GM18507 (cell line): Measurements from ENCODE around the gene KRT17.
"Not testable (repeated sequence)": the region's sequence is repeated elsewhere in the genome, so short reads cannot be mapped to it uniquely, and the experiment has no call there.

Experiments
- DNase-seq: peaks from one replicate; pipeline ENCODE4 v3.0.0; 2011; ENCODE audit warnings: low read depth; ENCODE audit not compliant: insufficient read length; ENCODE audit errors: extremely low spot score
- FAIRE-seq: peaks from 2 replicates; lab custom pipeline; 2011; peaks lifted over from hg19 to GRCh38; lab: Jason Lieb, UNC

The KRT17 gene

DNA sequence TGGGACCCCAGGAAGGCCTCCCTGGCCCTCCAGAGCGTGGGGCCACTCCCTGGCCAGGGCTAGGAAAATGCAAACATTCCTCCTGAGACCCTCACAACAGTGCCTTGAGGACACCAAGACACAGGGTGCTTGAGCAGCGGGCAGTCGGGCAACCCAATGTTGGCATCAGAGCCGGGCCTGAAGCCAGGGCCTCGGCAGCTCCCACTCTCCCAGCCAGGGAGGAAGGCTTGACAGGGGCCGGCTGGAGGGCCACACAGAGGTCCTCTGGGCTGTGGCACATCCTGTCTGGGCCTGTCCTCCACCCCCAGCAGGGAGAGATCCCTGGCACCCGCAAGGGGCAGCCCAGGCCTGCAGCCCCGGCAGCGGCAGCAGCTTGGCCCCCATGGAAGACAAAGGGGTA lies 12.3 kb upstream of the KRT17 start:
- DNase-seq (no peak), FAIRE-seq (no peak)

DNA sequence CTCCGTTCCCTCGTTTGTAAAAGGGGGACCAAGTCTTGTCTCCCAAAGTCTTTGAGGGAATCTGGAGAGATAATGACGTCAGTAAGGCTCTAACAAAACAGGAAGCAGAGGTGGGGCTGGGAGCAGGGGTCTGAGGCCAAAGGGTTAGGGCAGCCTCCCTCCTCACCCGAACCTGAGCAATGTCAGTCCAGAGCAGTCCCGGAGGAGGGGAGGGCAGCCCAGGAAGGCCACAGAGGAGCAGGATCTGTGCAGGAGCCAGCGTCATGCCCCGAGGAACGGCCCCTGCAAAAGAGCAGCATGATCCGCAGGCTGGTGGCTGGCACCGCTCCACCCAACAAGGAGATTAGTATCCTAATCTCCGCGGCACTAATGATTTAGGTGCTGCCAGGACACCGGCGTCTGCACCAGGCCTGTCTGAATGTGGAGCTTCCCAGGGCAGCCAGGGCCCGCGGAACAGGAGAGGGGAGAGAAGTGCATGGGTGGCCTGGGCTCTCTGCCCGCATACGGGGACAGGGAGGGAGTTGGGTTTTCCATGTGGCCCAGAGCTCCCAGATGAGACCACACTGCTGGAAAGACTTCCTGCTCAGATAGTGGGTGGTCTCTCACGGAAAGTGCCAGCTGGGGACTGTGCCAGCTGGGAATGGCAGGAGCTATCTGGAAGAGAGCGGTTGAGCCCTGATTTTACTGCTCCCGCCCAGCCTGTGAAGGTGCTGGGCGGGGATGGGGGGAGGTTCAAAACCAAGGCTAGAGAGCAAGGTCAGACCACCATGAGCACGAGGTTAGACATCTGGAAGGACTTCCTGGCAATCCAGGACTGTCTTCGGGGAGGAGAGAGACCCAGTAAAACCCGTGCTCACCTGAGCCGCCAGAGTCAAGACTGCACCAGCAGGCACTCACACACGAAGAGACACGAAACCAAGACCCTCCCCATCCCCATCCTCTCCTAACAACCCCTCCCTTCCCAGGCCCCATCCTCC lies 11.0 kb upstream of the KRT17 start:
- FAIRE-seq (no peak), DNase-seq (no peak)

- DNase-seq (no peak), FAIRE-seq (no peak)
Observed at GRCh38 chr17:41634639-41635038, 10.3 kb upstream of the KRT17 start.

DNA sequence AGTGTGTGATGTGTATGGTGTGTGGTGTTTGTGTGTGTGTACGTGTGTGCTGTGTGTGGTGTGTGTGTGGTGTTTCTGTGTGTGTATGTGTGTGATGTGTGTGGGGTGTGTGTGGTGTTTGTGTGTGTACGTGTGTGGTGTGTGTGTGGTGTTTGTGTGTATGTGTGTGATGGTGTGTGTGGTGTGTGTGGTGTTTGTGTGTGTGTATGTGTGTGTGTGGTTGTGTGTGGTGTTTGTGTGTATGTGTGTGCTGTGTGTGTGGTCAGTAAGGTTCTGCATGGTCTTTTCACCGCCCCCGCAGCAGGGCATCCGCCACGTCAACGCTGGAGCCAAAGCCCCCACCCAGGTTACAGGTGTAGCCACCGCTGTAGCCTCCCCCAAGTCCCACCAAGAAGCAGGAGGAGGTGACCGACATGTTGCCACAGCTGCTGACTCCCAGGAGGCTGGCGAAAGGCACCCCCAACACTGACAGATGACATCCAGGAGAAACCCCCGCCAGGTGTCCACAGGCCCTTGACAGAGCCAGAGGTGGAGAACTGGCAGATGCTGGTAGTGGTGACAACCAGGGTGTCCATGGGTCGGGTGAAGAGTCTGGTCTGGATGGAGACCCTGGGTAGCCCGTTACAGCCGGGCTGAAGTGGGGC lies 9.3 kb upstream of the KRT17 start:
- DNase-seq (no peak), FAIRE-seq (peak; percentile 50)

DNA sequence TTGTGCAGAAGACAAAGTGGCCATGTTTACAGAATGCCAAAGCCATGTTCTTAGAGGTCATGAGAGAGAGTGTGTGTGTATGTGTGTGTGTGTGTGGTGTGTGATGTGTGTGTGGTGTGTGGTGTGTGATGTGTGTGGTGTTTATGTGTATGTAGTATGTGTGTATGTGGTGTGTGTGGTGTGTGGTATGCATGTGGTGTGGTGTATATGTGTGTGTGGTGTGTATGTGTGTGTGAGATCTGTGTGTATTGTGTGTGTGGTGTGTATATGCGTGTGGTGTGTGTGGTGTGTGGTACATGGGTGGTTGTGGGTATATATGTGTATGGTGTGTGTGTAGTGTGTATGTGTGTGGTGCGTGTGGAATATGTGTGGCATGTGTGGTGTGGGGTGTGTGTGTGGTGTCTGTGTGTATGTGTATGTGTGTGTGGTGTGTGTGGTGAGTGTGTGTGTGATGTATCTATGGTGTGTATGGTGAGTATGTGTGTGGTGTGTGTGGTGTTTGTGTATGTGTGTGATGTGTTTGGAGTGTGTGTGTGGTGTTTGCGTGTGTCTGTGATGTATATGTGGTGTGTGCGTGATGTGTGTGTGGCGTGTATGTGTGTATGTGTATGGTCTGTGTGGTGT lies 8.2 kb upstream of the KRT17 start:
- DNase-seq (no peak), FAIRE-seq (no peak)

GRCh38 chr17:41631898-41632285 lies 7.5 kb upstream of the KRT17 start:
- DNase-seq (no peak), FAIRE-seq (no peak)

- no peak for DNase-seq
- FAIRE-seq: no peak
Observed at GRCh38 chr17:41631025-41631897, 6.9 kb upstream of the KRT17 start.

- FAIRE-seq (no peak), DNase-seq (no peak)
Observed at GRCh38 chr17:41629826-41630670, 5.7 kb upstream of the KRT17 start.

- DNase-seq (no peak), FAIRE-seq (no peak)
Observed at GRCh38 chr17:41629316-41629715, 4.9 kb upstream of the KRT17 start.

DNA sequence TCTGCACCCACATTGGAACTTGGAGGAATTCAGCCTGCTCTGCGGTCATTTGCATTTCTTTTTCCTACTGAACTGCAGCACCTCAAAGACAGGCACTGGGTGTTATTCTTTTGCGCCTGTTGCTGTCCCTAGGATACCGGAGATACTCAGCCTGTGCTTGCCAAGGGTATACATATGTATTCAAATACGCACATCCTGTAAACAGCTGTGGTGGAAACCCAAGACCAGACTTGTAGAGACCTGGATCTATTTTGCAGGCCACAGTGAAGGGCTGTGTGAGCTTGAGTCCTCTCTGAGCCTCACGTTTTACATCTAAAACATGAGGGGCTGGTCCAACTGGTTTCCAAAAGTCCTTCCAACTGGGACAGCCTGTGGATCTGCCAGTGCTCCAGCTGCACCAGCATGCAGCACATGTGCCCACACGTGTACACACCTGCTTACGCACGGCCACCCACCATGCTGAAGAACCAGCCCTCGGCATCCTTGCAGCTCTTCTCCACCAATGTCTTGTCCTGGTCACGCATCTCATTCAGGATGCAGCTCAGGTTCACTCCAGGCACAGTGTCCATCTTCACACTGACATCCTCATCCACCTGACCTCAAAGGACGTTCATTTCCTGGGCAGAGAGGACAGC lies 4.4 kb upstream of the KRT17 start:
- not testable (repeated sequence) for DNase-seq, FAIRE-seq

DNA sequence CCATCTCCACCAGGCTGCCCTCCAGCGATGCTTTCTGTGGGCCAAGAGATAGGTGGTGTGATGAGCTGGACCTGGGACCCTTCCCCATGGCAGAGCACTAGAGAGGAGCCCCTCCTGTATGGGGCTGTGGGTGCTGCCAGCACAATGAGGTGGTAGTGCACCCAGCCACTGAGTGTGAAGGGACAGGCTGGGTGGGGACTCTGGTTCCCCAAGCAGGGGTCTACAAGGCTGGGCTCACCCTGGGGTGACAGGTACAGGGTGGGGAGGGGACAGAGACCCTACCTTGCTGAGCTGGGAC lies 3.6 kb upstream of the KRT17 start:
- not testable (repeated sequence) for FAIRE-seq, DNase-seq

DNA sequence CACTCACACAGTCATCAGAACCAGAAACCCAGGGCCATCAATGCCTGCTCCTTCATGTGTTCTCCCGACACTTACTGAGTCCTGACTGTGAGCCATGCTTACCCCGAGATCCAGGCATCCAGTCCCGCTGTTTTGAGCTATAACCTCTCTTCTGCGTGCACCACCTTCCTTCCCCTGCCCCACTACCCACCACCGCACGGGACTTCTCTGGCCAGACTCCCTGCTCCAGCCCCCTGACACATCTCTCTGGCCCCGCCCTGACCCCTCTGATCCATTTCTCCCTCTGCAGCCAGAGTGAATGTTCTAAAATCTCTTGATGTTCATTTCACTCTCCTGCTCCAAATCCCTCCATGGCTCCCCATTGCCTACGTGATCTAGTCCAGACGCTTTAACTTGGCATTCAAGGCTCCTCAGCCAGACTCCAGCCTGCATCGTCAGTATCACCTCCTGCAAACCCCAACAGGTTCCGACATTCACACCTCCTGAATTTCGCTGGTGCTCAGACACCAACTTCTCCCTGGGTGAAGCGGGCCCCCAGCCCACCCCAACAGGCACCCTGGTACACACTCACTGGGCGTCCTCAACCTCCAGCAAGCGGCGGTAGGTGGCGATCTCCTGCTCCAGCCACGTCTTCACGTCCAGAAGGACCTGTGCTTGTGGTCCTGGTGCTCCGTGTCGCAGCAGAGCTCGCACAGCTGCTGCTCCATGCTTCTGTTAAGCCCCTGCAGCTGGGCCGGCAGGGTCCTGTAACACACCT lies 3.1 kb upstream of the KRT17 start:
- no peak for FAIRE-seq
- DNase-seq: no peak

DNA sequence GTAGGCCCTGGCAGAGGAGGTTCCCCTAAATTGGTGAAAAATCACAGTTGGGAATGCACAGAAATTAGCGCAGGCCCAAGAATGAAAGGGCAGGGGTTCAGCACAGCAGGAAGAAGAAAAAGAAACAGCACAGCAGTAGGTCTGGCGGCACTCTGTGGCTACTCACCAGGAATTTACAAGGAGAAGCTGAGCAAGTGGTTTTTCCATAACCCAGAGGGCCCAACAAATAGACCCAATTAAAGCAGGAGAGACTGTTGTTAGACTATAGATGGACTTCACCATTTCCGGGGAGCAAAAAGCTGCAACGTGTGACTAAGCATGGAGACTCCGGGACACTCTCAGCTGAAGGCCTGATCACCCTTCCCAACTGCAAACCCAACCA lies 2.5 kb upstream of the KRT17 start:
- not testable (repeated sequence) for FAIRE-seq, DNase-seq

GRCh38 chr17:41626028-41626913 lies 1.9 kb upstream of the KRT17 start:
- not testable (repeated sequence) for FAIRE-seq, DNase-seq

DNA sequence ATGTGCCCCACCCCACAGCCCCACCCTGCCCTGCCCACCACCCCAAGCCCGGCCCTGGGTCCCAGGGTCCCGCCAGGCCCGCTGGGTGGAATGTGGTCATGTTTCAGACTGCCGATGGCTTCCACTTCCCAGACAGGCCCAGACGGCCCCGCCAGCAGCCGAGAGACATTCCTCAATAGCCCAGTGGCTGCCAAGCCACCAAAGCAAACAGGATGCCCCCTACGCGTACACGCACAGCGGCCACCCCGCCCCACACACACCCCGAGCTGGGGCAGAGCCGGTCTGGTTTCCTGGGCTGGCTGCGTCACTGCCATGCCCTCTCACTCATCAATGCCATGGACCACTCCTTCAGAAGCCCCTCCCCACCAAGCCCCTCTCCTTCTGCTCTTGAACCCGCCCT lies 1.2 kb upstream of the KRT17 start:
- FAIRE-seq (no peak), DNase-seq (no peak)

GRCh38 chr17:41623184-41623861 lies 1.1 kb downstream of the KRT17 start:
- not testable (repeated sequence) for DNase-seq, FAIRE-seq
